IMR-90 (cell line): ENCODE measurements around the gene C21orf91. TPM values are rescaled to one million over a fixed set of nuclear protein-coding genes. Genes with fewer than 3 reads are reported as not detected.

Experiments
- ATAC-seq: fragments of 200-7000 bp; cut with Tn5 transposase; 2 replicates; pipeline ENCODE4 v1.9.1; 2020; ENCODE audit warnings: low read depth, mild to moderate bottlenecking, moderate library complexity
- BruUV-seq: library from RNA; stranded (reverse); fragments of 400-500 nt; replicated peaks from 2 replicates; lab custom pipeline; 2021; lab: Mats Ljungman, UMichigan
- CTCF ChIA-PET: fragments of 300-600 bp; formaldehyde crosslinking; extraction: SDS; loops from one replicate; lab custom pipeline; 2021; ENCODE audit warnings: antibody characterized with exemption; lab: Yijun Ruan, JAX
- POLR2A ChIA-PET: fragments of 300-600 bp; sonication (Branson Sonifier 250); formaldehyde crosslinking; loops from one replicate; lab custom pipeline; 2022; ENCODE audit warnings: antibody characterized with exemption; ENCODE audit not compliant: unreplicated experiment; lab: Charles Lee
- DNase-seq: peaks from one replicate; pipeline ENCODE4 v3.0.0; 2013
- H2AFZ ChIP-seq: replicated peaks from 2 replicates; pipeline ENCODE3; 2013; ENCODE audit warnings: low read length, mild to moderate bottlenecking; ENCODE audit not compliant: poor library complexity
- H2AK5ac ChIP-seq: 2 replicates; pipeline ENCODE4 v1.6.1; 2013; ENCODE audit warnings: low read depth, low read length, inconsistent platforms
- H2AK9ac ChIP-seq: replicated peaks from 2 replicates; pipeline ENCODE3; 2013; ENCODE audit warnings: mild to moderate bottlenecking, low read depth, low read length, moderate library complexity; ENCODE audit not compliant: poor library complexity
- H2BK120ac ChIP-seq: 2 replicates; pipeline ENCODE4 v1.6.1; 2013; ENCODE audit warnings: low read depth, low read length, inconsistent platforms
- H2BK15ac ChIP-seq: 3 replicates; pipeline ENCODE4 v1.6.1; 2013; ENCODE audit warnings: low read depth, low read length, inconsistent platforms
- H2BK20ac ChIP-seq: 2 replicates; pipeline ENCODE4 v1.6.1; 2013; ENCODE audit warnings: low read depth, mild to moderate bottlenecking, inconsistent platforms, low read length, moderate library complexity
- H2BK5ac ChIP-seq: 2 replicates; pipeline ENCODE4 v1.6.1; 2013; ENCODE audit warnings: mild to moderate bottlenecking, low read depth, low read length, inconsistent platforms; ENCODE audit not compliant: poor library complexity, severe bottlenecking
- H3K14ac ChIP-seq: replicated peaks from 2 replicates; pipeline ENCODE4 v1.6.1; 2013; ENCODE audit warnings: low read depth, low read length, inconsistent platforms
- H3K18ac ChIP-seq: 2 replicates; pipeline ENCODE4 v1.6.1; 2013; ENCODE audit warnings: low read depth, low read length, control low read depth
- H3K23ac ChIP-seq: 2 replicates; pipeline ENCODE4 v1.6.1; 2013; ENCODE audit warnings: low read depth, low read length, inconsistent platforms
- H3K27ac ChIP-seq: 2 replicates; pipeline ENCODE4 v1.5.1; 2013; ENCODE audit warnings: mild to moderate bottlenecking, control low read depth, low read length; ENCODE audit not compliant: insufficient read depth
- H3K27me3 ChIP-seq: 2 replicates; pipeline ENCODE4 v1.6.1; 2013; ENCODE audit warnings: low read length; ENCODE audit not compliant: control insufficient read depth, insufficient read depth
- H3K36me3 ChIP-seq: 2 replicates; pipeline ENCODE4 v1.6.1; 2013; ENCODE audit warnings: low read length, mixed read lengths; ENCODE audit not compliant: control insufficient read depth, insufficient read depth
- H3K4ac ChIP-seq: 2 replicates; pipeline ENCODE4 v1.6.1; 2013; ENCODE audit warnings: low read depth, low read length, inconsistent platforms
- H3K4me1 ChIP-seq: 2 replicates; pipeline ENCODE4 v1.6.1; 2013; ENCODE audit warnings: low read length, mixed read lengths; ENCODE audit not compliant: control insufficient read depth, insufficient read depth
- H3K4me2 ChIP-seq: 2 replicates; pipeline ENCODE4 v1.6.1; 2013; ENCODE audit warnings: low read depth, mild to moderate bottlenecking, control low read depth, low read length, moderate library complexity
- H3K4me3 ChIP-seq: 2 replicates; pipeline ENCODE4 v1.5.1; 2013; ENCODE audit warnings: low read depth, mild to moderate bottlenecking, control low read depth, low read length, moderate library complexity; ENCODE audit not compliant: insufficient read depth
- H3K56ac ChIP-seq: 2 replicates; pipeline ENCODE4 v1.6.1; 2013; ENCODE audit warnings: low read length, inconsistent platforms; ENCODE audit not compliant: insufficient read depth; ENCODE audit errors: extremely low read depth
- H3K79me1 ChIP-seq, 2 experiments: 2 replicates each; pipeline ENCODE4 v1.6.1; 2013; ENCODE audit warnings: low read length in 2 of 2, inconsistent platforms in 1 of 2, low read depth in 1 of 2
- H3K9ac ChIP-seq: 2 replicates; pipeline ENCODE4 v1.6.1; 2013; ENCODE audit warnings: low read depth, low read length, control low read depth
- H3K9me1 ChIP-seq: 2 replicates; pipeline ENCODE4 v1.6.1; 2013; ENCODE audit warnings: low read length, inconsistent platforms; ENCODE audit not compliant: insufficient read depth
- H3K9me3 ChIP-seq: 2 replicates; pipeline ENCODE4 v1.6.1; 2013; ENCODE audit warnings: low read length; ENCODE audit not compliant: control insufficient read depth, insufficient read depth
- H4K20me1 ChIP-seq: 2 replicates; pipeline ENCODE4 v1.6.1; 2013; ENCODE audit warnings: low read length, inconsistent platforms; ENCODE audit not compliant: insufficient read depth
- H4K5ac ChIP-seq: 2 replicates; pipeline ENCODE4 v1.6.1; 2013; ENCODE audit warnings: mild to moderate bottlenecking, low read depth, low read length, control low read depth
- H4K8ac ChIP-seq, 2 experiments: 2 replicates each; pipeline ENCODE4 v1.6.1; 2013; ENCODE audit warnings: low read depth in 2 of 2, low read length in 2 of 2, control low read depth in 1 of 2, inconsistent platforms in 1 of 2
- H4K91ac ChIP-seq: 2 replicates; pipeline ENCODE4 v1.6.1; 2013; ENCODE audit warnings: low read depth, low read length, inconsistent platforms; ENCODE audit not compliant: insufficient read depth
- CTCF ChIP-seq: conservative IDR thresholded peaks from 2 replicates; pipeline ENCODE4 v1.5.1; 2012; ENCODE audit warnings: mild to moderate bottlenecking, low read depth, low read length, improper control_type of control experiment
- ELK1 ChIP-seq: fragments of 150-350 bp; IDR thresholded peaks from 2 replicates; pipeline ENCODE4 v1.6.1; 2016; ENCODE audit warnings: low read depth, mild to moderate bottlenecking, low read length, moderate library complexity, borderline replicate concordance
- FOS ChIP-seq: fragments of 150-350 bp; IDR thresholded peaks from 2 replicates; pipeline ENCODE4 v1.6.1; 2016; ENCODE audit warnings: low read depth, low read length
- MXI1 ChIP-seq: IDR thresholded peaks from 2 replicates; pipeline ENCODE4 v1.6.1; 2012; ENCODE audit warnings: low read depth, mild to moderate bottlenecking, low read length, moderate library complexity, borderline replicate concordance
- NFE2L2 ChIP-seq: fragments of 150-350 bp; IDR thresholded peaks from 2 replicates; pipeline ENCODE4 v1.6.1; 2016; ENCODE audit warnings: low read depth, mild to moderate bottlenecking, low read length
- POLR2A ChIP-seq: IDR thresholded peaks from 2 replicates; pipeline ENCODE4 v1.6.1; 2012; ENCODE audit warnings: mild to moderate bottlenecking, low read depth, low read length
- SMC3 ChIP-seq: fragments of 150-350 bp; IDR thresholded peaks from 2 replicates; pipeline ENCODE4 v1.6.1; 2016; ENCODE audit warnings: low read depth, mild to moderate bottlenecking, antibody characterized with exemption, low read length, moderate library complexity
- WGBS, 2 experiments: methylation state at CpG; one replicate each; pipeline versions ENCODE4 v1.1.5 to v1.1.7; 2013; ENCODE audit warnings: missing lambda C conversion rate in 2 of 2; ENCODE audit not compliant: insufficient read length in 1 of 2; ENCODE audit errors: extremely low coverage in 2 of 2; 5-methylcytosine and 5-hydroxymethylcytosine counted together
- dilution Hi-C: fragments of 300-500 bp; cut with HindIII; formaldehyde crosslinking; loops from one replicate; pipeline ENCODE4 v1.14.3; 2018; ENCODE audit warnings: low sequenced_read_pairs; ENCODE audit not compliant: unreplicated experiment
- in situ Hi-C: fragments of 300-500 bp; cut with MboI; formaldehyde crosslinking; loops from 3 replicates; pipeline ENCODE4 v1.14.3; 2019; ENCODE audit warnings: low sequenced_read_pairs, inconsistent platforms, mixed read lengths
- intact Hi-C: fragments of 100-400 bp; cut with micrococcal nuclease; formaldehyde crosslinking; loops from 2 replicates; pipeline ENCODE4 v1.10.0; 2022
- polyA plus RNA-seq, 3 experiments: library from polyadenylated mRNA; depleted of rRNA; stranded (reverse); fragments of >200 nt; gene quantifications; 2 replicates each; pipeline ENCODE4 v1.2.3, GENCODE V29; 2012; ENCODE audit warnings: low replicate concordance in 1 of 3
- total RNA-seq: library from RNA; depleted of rRNA; stranded (reverse); fragments of >200 nt; gene quantifications from 2 replicates; pipeline ENCODE4 v1.2.3, GENCODE V29; 2012

The C21orf91 gene
- total and polyA plus RNA-seq, 2 of the 4 experiments (the other 2 are of a cell fraction) = 3.7 to 9.3 TPM

- H4K91ac ChIP-seq = no peak overlapping the region
- no peak overlapping the region for H3K14ac ChIP-seq
- no peaks in the 10 kb centered on the region for H3K79me1 ChIP-seq
- no peak overlapping the region; a peak in 1 of 4 replicates for H4K8ac ChIP-seq
- no peak overlapping the region for H2BK20ac ChIP-seq
- H4K20me1 ChIP-seq = no peaks in the 10 kb centered on the region
- no peak overlapping the region for H4K5ac ChIP-seq
- no peak overlapping the region for H3K56ac ChIP-seq
- peaks cover 2% of the 10 kb centered on the region; the same call in 1 of the 2 replicates for H3K9me3 ChIP-seq
- H2BK120ac ChIP-seq = no peak overlapping the region
- POLR2A ChIA-PET = no interaction called here
- no peak for DNase-seq
- no peak overlapping the region for H3K4me2 ChIP-seq
- H3K4me3 ChIP-seq = no peak overlapping the region
- peaks cover 15% of the 10 kb centered on the region for H3K36me3 ChIP-seq
- no peak overlapping the region for H2BK5ac ChIP-seq
- H3K4me1 ChIP-seq = peaks cover 3% of the 10 kb centered on the region; the same call in 1 of the 2 replicates
- no peak overlapping the region for H3K4ac ChIP-seq
- H3K18ac ChIP-seq = no peak overlapping the region
- intact Hi-C loops = no loop called here
- WGBS, 2 experiments = no CpG with 5 or more reads among the region's 3 CpGs
- no peak overlapping the region for H2AK5ac ChIP-seq
- TF ChIP-seq NFE2L2 = no peak
- no peak for TF ChIP-seq MXI1
- no peak for TF ChIP-seq POLR2A
- TF ChIP-seq CTCF = no peak
- no peak for TF ChIP-seq FOS
- TF ChIP-seq SMC3 = no peak
- TF ChIP-seq ELK1 = no peak
- H3K23ac ChIP-seq = no peak overlapping the region
- ATAC-seq = no peak
- H3K27ac ChIP-seq = no peak overlapping the region
- no peak overlapping the region for H2AFZ ChIP-seq
- H2BK15ac ChIP-seq = no peak overlapping the region
- peaks cover 3% of the 10 kb centered on the region; the same call in 1 of the 2 replicates for H3K9me1 ChIP-seq
- no peak overlapping the region for H2AK9ac ChIP-seq
- in situ Hi-C loops = no loop called here
- CTCF ChIA-PET = interaction anchor here (0.9 kb wide), 1 partner anchor 136 kb away, joined by 3 read pairs; no protein-coding TSS in a partner anchor
- dilution Hi-C loops = no loop called here
- H3K9ac ChIP-seq = no peak overlapping the region
- BruUV-seq = no TSS peak
- no peaks in the 10 kb centered on the region for H3K27me3 ChIP-seq
These were observed 29.5 kb downstream of the C21orf91 start for GRCh38 chr21:17789656-17790055.
